GM19025 (cell line): ENCODE results near the gene RBM17.
"Not testable (repeated sequence)": the region's sequence is repeated elsewhere in the genome, so short reads cannot be mapped to it uniquely, and the experiment has no call there.

Source experiments
- ATAC-seq: cut with Tn5 transposase; IDR thresholded peaks from one replicate; pipeline ENCODE4 v1.9.1; 2021; ENCODE audit warnings: mild to moderate bottlenecking, low read depth, moderate library complexity; ENCODE audit not compliant: unreplicated experiment

Gene RBM17

DNA sequence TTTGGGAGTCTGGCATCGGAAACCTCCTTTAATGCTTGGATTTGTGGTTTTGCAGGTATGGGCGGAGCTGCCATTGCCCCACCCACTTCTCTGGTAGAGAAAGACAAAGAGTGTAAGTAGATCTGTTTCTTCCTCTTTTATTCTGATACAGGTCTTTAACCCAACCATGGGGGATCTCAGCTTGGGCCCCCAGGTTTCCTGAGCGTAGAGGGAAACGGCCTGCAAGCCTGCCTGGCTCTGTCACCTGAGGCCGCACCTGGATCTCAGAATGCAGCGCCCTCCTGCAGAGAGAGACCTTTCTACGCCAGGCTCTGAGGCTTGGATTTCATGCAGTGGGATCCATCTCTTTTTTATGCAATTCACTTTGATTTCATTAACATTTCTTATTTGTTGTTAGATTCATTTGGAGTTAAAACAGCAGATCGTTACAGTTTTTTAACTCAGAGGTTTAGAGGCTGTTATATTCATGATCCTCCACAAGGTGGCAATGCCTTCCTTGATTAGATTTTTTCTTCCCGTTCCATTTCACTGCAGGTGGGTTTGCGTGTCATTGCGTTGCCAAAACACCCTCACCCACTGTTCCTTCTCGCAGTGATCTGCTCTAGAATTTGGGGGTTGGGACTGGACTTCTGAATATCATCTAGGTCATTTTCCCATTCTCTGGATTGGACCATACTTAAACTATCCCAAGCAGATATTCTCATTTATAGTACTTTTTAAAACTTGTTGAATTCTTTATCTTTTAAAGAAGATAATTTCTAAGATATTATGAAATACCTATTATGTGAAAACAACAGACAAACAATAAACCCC is 20.0 kb downstream of the RBM17 start:
- no peak for ATAC-seq

GRCh38 chr10:6109444-6109775 is 20.6 kb downstream of the RBM17 start:
- no peak for ATAC-seq

DNA sequence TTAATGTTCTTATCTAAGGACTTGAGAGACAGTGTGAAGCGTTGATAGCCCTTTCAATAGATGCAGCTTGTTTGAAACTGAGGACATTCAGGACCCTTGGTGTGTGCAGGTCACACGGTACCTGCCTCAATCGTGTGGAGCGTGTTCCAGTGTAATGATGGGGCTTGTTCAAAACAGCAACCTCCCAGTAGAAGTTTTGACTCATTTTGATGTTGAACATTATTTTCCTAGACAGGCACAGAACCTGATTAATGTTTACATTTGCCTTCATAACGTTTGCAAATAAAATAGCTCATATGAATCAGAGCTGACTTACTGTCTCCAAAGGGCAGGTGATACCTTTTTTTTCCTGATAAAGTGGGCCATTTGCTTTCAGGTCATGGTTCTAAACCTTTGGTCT is 21.3 kb downstream of the RBM17 start:
- ATAC-seq: no peak

GRCh38 chr10:6112893-6113292 is 24.1 kb downstream of the RBM17 start:
- no peak for ATAC-seq

GRCh38 chr10:6114299-6114698 is 25.5 kb downstream of the RBM17 start:
- ATAC-seq: no peak

DNA sequence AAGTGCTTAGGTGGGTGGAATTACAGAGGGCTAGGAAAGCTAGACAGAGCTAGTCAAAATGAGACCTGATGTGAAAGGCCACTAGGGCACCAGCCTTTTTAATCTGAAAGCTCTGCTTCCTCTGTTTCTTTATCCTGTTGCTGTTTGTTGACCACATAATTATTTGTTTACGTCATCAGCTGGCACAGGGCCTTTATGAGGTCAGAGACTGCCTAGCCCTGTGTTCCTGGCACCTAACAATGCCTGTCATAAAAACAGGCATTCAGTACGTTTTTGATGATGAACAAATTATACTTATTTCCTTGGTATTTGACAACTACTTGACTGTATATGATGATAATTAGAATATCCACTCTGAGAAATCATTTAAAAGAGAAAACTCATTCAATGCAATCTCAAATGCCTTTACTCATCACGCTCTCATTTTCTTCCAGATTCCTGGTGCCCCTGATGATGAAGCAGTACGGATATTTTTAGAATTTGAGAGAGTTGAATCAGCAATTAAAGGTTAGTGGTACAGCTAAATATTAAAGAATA is 26.0 kb downstream of the RBM17 start:
- ATAC-seq: no peak

- ATAC-seq: no peak
Measured at GRCh38 chr10:6115411-6115810, 26.6 kb downstream of the RBM17 start.

GRCh38 chr10:6115824-6116350 is 27.1 kb downstream of the RBM17 start:
- ATAC-seq: no peak

- no peak for ATAC-seq
Measured at GRCh38 chr10:6116806-6117205, 28.0 kb downstream of the RBM17 start.

- ATAC-seq: no peak
Measured at GRCh38 chr10:6117711-6118110, 28.9 kb downstream of the RBM17 start.

DNA sequence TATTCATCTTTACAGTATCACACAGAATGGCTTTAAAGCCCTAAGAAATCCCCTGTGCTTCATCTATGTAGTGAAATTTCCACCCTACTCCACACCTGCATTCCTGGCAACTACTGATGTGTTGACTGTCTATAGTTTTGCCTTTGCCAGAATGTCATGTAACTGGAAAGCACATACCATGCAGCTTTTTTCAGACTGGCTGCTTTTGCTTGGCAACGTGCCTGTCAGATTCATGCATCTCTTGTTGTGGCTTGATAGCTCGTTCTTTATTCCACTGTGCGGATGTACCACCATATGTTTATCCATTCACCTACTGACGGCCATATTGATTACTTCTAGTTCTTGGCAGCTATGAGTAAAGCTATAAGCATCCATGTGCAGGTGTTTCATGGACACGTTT is 30.6 kb downstream of the RBM17 start:
- no peak for ATAC-seq

- ATAC-seq: no peak
Measured at GRCh38 chr10:6119962-6120361, 31.1 kb downstream of the RBM17 start.

GRCh38 chr10:6120691-6121090 is 31.9 kb downstream of the RBM17 start:
- ATAC-seq: no peak

- ATAC-seq: no peak
Measured at GRCh38 chr10:6121146-6121545, 32.3 kb downstream of the RBM17 start.

DNA sequence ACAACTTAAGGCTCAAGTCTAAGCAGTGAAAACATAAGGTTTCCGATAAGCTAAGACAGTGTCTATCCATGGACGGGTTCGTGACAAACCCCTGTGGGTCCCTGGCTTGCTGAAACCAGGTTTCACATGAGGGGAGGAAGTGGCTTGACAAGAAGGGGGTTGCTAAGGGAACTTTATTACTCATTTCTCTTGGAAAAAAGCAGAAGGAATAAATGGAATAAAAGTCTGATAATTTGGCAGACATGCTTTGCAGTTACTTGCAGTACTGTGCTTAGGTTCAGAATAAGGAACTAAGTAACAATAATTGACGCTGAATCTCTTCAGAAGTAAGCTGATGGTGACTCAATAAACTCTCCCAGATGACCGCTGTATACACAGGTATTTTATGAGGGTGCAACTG is 34.7 kb downstream of the RBM17 start:
- ATAC-seq: no peak

DNA sequence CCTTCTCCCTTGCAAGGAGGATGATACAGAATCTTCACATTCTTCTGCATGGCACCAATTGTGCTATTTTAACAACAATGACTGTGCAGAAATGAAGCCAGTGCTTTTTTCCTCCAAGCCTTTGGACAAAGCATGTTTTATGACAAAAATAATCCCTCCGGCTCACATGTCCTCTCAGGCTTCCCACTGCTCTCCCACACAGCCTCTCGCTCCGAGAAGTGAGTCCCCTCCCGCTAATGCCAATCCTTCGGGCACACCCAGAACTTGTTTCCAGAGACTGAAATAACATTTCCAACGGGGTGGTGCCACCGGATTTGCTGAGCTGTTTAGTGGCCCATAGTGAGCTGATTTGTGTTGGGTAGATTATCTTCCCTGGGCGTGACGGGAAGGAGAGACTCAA is 35.8 kb downstream of the RBM17 start:
- ATAC-seq: no peak

- ATAC-seq: not testable (repeated sequence)
Measured at GRCh38 chr10:6127461-6127860, 38.6 kb downstream of the RBM17 start.

- ATAC-seq: no peak
Measured at GRCh38 chr10:6128087-6128486, 39.3 kb downstream of the RBM17 start.

DNA sequence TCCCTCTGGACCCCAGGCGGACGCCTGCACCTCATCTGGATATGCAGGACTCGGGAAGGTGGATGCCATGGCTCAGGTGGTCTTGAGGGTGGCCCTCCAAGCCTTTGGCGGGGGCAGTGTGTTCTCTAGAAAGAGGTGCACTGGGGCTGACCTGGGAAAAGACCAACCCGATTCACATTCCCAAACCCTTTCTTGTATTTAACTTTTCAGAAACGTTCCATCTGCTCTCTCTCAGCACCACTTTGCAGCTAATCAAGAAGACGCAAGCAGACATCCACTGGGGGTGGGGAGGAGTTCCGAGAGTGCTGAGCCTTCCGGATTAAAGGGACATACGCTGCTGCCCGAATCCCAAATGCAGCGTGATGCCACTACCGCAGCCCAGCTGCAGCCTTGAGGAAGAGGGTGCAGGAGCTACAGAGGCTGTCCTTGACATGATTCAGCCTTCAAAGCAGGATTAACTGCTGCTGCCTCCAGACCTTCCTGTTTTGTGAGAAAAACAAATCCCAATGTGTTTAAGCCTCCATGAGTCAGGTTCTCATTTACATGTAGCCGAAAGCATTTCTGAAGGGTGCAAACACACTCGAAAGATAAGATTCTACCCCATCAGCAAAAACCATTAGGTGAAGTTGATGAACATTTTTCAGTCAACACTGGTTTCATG is 39.9 kb downstream of the RBM17 start:
- ATAC-seq: no peak

- no peak for ATAC-seq
Measured at GRCh38 chr10:6130848-6131470, 42.1 kb downstream of the RBM17 start.

DNA sequence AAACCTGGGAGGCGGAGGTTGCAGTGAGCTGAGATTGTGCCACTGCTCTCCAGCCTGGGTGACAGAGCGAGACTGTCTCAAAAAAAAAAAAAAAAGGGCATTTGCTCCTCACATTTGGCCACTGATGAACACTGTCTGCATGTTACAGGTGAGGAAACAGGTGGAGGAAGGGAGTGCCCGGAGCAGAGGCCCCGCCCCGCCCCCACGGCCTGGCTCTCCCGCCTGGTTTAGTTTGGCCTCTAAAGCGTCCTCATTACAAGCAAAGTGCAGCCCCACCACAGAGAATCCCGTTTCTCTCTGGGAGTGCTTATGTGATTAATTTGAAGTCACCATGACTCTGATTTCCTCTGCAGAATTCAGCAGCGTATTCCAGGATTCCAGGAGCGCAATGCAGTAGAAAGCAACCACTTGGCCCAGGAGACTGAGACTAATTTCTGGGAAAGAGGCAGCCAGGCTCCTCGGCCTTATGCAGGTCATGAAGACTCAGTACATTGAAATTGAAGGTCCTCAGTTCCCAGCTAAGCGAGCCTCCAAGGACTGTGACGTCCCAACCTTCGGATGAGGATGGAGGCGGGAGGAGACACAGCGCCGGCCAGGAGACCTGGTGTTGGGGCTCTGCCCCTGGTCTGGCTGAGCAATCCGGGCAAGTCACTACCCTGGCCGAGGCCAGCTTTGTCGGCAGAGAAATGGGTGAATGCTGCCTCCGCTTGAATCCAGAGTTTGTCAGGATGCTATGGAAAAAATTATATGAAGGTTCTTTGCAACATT is 44.7 kb downstream of the RBM17 start:
- ATAC-seq: no peak
